Stimulated activated CD4-positive, alpha-beta T cell treated with anti-CD3 and anti-CD28 coated beads, Interleukin-4, amount 100 ng/mL, for 1 hour (primary cell): ENCODE data around the gene ACKR3.

Source experiments
- DNase-seq: peaks from one replicate; pipeline ENCODE4 v3.0.0-alpha.2; 2020

Gene ACKR3

GRCh38 chr2:236588932-236589592 lies 19.4 kb downstream of the ACKR3 start:
- DNase-seq = no peak

- no peak for DNase-seq
Observed at GRCh38 chr2:236590846-236591245, 21.2 kb downstream of the ACKR3 start.

GRCh38 chr2:236592821-236593220 lies 23.2 kb downstream of the ACKR3 start:
- no peak for DNase-seq

- DNase-seq = no peak
Observed at GRCh38 chr2:236593531-236593930, 23.9 kb downstream of the ACKR3 start.

GRCh38 chr2:236593956-236594355 lies 24.3 kb downstream of the ACKR3 start:
- DNase-seq = no peak

GRCh38 chr2:236597629-236598028 lies 28.0 kb downstream of the ACKR3 start:
- DNase-seq = no peak

- DNase-seq = no peak
Observed at GRCh38 chr2:236599059-236599458, 29.4 kb downstream of the ACKR3 start.

GRCh38 chr2:236600158-236600557 lies 30.5 kb downstream of the ACKR3 start:
- DNase-seq = no peak

GRCh38 chr2:236600892-236601291 lies 31.3 kb downstream of the ACKR3 start:
- DNase-seq = no peak

- DNase-seq = no peak
Observed at GRCh38 chr2:236601316-236602202, 31.9 kb downstream of the ACKR3 start.

GRCh38 chr2:236602678-236603077 lies 33.1 kb downstream of the ACKR3 start:
- DNase-seq = no peak

GRCh38 chr2:236603361-236604015 lies 33.9 kb downstream of the ACKR3 start:
- DNase-seq = no peak

GRCh38 chr2:236604575-236605344 lies 35.1 kb downstream of the ACKR3 start:
- no peak for DNase-seq

- no peak for DNase-seq
Observed at GRCh38 chr2:236605345-236605734, 35.7 kb downstream of the ACKR3 start.

- DNase-seq = no peak
Observed at GRCh38 chr2:236606023-236606422, 36.4 kb downstream of the ACKR3 start.

- DNase-seq = no peak
Observed at GRCh38 chr2:236607471-236608187, 38.0 kb downstream of the ACKR3 start.

- DNase-seq = no peak
Observed at GRCh38 chr2:236608188-236608525, 38.5 kb downstream of the ACKR3 start.

GRCh38 chr2:236608710-236609109 lies 39.1 kb downstream of the ACKR3 start:
- DNase-seq = no peak

- no peak for DNase-seq
Observed at GRCh38 chr2:236610991-236611821, 41.6 kb downstream of the ACKR3 start.

- DNase-seq = no peak
Observed at GRCh38 chr2:236612737-236613136, 43.1 kb downstream of the ACKR3 start.

- no peak for DNase-seq
Observed at GRCh38 chr2:236613612-236614011, 44.0 kb downstream of the ACKR3 start.

- DNase-seq = no peak
Observed at GRCh38 chr2:236614551-236614950, 44.9 kb downstream of the ACKR3 start.
